ENCODE results near the gene FFAR3. TPM values are rescaled to one million over a fixed set of nuclear protein-coding genes. Genes with fewer than 3 reads are reported as not detected.

The FFAR3 gene, protein sequence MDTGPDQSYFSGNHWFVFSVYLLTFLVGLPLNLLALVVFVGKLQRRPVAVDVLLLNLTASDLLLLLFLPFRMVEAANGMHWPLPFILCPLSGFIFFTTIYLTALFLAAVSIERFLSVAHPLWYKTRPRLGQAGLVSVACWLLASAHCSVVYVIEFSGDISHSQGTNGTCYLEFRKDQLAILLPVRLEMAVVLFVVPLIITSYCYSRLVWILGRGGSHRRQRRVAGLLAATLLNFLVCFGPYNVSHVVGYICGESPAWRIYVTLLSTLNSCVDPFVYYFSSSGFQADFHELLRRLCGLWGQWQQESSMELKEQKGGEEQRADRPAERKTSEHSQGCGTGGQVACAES
- total RNA-seq (ENCODE audit: unreplicated experiment): not detected
- long read RNA-seq: 0 reads

DNA sequence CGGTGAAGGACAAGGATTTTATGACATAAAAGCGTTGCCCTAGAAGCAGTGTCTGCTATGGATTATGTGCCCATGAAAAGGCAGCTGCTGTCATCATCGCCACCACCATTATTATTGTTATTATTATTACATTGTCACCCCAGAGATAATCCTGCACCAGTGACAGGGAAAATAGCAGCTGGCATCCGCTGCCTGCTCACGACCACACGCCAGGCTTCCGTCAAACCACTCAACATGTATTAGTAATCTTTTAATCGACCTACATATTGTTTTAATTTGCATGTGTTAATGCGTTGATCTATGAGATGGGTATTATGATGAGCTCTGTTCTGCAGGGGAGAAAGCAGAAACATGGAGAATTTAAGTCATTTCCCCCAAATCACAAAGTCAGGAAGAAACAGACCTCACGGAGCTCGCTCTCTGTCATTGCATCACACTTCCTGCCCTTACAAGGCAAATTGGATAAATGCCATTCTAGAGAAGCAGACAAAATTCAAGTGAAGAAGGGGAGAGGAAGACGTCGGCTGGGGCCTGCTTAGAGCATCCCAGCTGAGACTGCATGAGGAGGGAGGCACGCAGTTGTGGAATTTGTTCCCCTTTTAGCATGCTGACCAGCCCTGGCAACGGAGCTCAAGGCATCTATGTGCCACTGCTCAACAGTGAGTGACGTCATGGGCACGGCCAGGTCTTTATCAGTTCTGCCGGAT lies at the start of gene FFAR3:
FFAR3 (plus strand) TSS at position 594 of the 707 bp plus-strand sequence. CDS start 431 bp downstream, outside the sequence.
- peaks cover 4% of the 10 kb centered on the region for H3K27me3 Mint-ChIP-seq (ENCODE audit: unreplicated experiment)
- peaks cover 8% of the 10 kb centered on the region for H3K4me1 Mint-ChIP-seq (ENCODE audit: unreplicated experiment)
- no peaks in the 10 kb centered on the region for H3K36me3 Mint-ChIP-seq (ENCODE audit: low read depth, unreplicated experiment)
- TF ChIP-seq, protein P1, sequence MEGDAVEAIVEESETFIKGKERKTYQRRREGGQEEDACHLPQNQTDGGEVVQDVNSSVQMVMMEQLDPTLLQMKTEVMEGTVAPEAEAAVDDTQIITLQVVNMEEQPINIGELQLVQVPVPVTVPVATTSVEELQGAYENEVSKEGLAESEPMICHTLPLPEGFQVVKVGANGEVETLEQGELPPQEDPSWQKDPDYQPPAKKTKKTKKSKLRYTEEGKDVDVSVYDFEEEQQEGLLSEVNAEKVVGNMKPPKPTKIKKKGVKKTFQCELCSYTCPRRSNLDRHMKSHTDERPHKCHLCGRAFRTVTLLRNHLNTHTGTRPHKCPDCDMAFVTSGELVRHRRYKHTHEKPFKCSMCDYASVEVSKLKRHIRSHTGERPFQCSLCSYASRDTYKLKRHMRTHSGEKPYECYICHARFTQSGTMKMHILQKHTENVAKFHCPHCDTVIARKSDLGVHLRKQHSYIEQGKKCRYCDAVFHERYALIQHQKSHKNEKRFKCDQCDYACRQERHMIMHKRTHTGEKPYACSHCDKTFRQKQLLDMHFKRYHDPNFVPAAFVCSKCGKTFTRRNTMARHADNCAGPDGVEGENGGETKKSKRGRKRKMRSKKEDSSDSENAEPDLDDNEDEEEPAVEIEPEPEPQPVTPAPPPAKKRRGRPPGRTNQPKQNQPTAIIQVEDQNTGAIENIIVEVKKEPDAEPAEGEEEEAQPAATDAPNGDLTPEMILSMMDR (IDR thresholded peaks at IDR 0.05; ENCODE audit: unreplicated experiment): no peak
- H3K27ac Mint-ChIP-seq (ENCODE audit: unreplicated experiment): no peak within 1 kb of the TSS
- no peak for DNase-seq (ENCODE audit: low spot score)
- no peaks in the 10 kb centered on the region for H3K9me3 Mint-ChIP-seq (ENCODE audit: unreplicated experiment)
- H3K4me3 Mint-ChIP-seq (ENCODE audit: unreplicated experiment): no peak within 1 kb of the TSS

DNA sequence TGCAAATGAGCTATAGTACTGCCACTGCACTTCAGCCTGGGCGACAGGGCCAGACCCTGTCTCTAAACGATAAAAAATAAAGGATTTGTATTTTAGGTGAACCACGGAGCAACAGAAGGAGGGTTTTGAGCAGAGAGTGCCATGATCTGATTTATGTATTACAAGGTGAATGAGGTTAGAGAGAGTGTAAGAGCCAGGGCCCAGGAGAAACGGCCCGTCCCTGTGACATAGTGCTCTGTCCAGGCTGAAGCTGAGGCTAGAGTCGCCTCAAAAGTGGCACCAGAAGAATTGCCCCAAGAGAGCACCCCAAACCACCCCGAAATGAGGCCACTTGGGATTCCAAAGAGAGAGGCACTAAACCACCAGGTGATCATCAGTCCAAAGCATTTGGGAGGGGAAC lies 49.4 kb upstream of the FFAR3 start:
- no peak overlapping the region for H3K4me3 Mint-ChIP-seq (ENCODE audit: unreplicated experiment)
- TF ChIP-seq, protein P1 (IDR thresholded peaks at IDR 0.05; ENCODE audit: unreplicated experiment): no peak
- H3K9me3 Mint-ChIP-seq (ENCODE audit: unreplicated experiment): no peaks in the 10 kb centered on the region
- H3K27me3 Mint-ChIP-seq (ENCODE audit: unreplicated experiment): peaks cover 6% of the 10 kb centered on the region
- peaks cover 4% of the 10 kb centered on the region for H3K4me1 Mint-ChIP-seq (ENCODE audit: unreplicated experiment)
- no peak for DNase-seq (ENCODE audit: low spot score)
- H3K27ac Mint-ChIP-seq (ENCODE audit: unreplicated experiment): no peak overlapping the region
- no peaks in the 10 kb centered on the region for H3K36me3 Mint-ChIP-seq (ENCODE audit: low read depth, unreplicated experiment)

DNA sequence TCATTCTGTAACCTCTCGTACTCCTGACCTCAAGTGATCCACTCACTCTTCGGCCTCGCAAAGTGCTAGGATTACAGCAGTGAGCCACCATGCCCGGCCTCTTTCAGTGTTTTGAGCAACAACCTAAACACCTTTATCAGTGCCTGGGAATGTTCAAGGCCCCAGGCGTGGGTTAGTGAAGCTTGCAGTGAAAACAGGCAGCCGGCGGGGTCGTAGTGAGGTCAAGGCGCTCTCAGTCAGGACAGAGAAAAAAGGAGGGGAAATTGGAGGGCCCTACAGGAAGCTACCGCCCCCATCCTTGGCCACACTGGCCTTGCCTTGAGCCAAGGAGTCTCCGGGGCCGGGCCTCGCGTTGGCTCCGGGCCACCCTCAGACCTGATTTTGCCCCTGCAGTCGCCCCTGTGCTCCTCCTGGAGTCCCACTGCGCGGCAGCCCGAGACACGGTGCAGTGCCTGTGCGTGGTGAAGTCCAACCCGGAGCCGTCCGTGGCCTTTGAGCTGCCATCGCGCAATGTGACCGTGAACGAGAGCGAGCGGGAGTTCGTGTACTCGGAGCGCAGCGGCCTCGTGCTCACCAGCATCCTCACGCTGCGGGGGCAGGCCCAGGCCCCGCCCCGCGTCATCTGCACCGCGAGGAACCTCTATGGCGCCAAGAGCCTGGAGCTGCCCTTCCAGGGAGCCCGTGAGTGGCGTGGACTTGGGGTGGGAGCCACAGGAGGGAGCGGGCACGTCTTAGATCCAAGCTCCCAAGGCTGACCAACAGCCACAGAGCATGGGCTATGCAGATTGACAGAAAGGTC lies 48.6 kb upstream of the FFAR3 start:
- H3K4me1 Mint-ChIP-seq (ENCODE audit: unreplicated experiment): no peaks in the 10 kb centered on the region
- TF ChIP-seq, protein P1 (IDR thresholded peaks at IDR 0.05; ENCODE audit: unreplicated experiment): no peak
- peaks cover 6% of the 10 kb centered on the region for H3K27me3 Mint-ChIP-seq (ENCODE audit: unreplicated experiment)
- no peaks in the 10 kb centered on the region for H3K9me3 Mint-ChIP-seq (ENCODE audit: unreplicated experiment)
- H3K4me3 Mint-ChIP-seq (ENCODE audit: unreplicated experiment): no peak overlapping the region
- no peak overlapping the region for H3K27ac Mint-ChIP-seq (ENCODE audit: unreplicated experiment)
- H3K36me3 Mint-ChIP-seq (ENCODE audit: low read depth, unreplicated experiment): no peaks in the 10 kb centered on the region
- DNase-seq (ENCODE audit: low spot score): no peak

DNA sequence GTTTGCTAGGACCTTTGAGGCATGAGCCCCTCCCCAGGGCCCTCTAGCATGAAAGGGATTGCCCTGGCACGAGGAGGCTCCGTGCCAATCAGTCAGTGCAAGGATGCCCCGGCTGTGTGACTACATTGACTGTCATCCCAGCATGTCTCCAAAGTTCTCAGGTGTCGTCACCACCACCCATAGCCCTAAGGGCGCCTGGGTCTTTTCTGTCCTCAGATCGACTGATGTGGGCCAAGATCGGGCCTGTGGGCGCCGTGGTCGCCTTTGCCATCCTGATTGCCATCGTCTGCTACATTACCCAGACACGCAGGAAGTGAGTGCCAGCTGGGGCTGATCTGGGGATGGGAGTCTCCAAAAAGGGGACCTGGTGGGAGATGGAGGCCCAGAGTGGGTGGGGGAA lies 47.9 kb upstream of the FFAR3 start:
- TF ChIP-seq, protein P1 (IDR thresholded peaks at IDR 0.05; ENCODE audit: unreplicated experiment): no peak
- Mint-ChIP-seq H3K4me3 (ENCODE audit: unreplicated experiment) (no peak overlapping the region), H3K36me3 (ENCODE audit: low read depth, unreplicated experiment) (no peaks in the 10 kb centered on the region), H3K9me3 (ENCODE audit: unreplicated experiment) (no peaks in the 10 kb centered on the region), H3K27ac (ENCODE audit: unreplicated experiment) (no peak overlapping the region), H3K27me3 (ENCODE audit: unreplicated experiment) (peaks cover 6% of the 10 kb centered on the region), H3K4me1 (ENCODE audit: unreplicated experiment) (no peaks in the 10 kb centered on the region)
- no peak for DNase-seq (ENCODE audit: low spot score)

All from endothelial cell (in vitro differentiated cells).